GM12878 (cell line): Measurements from ENCODE around the gene MMP14. TPM values are rescaled to one million over a fixed set of nuclear protein-coding genes. Genes with fewer than 3 reads are reported as not detected.

ENCODE experiments used
- BACH1 ChIP-seq: fragments of 450-650 bp; IDR thresholded peaks from 2 replicates; pipeline ENCODE4 v1.6.1; 2017; ENCODE audit warnings: mild to moderate bottlenecking, borderline replicate concordance
- CBFB ChIP-seq: IDR thresholded peaks from 2 replicates; pipeline ENCODE4 v1.6.1; 2016; ENCODE audit warnings: antibody characterized with exemption, low read depth
- GATAD2B ChIP-seq: fragments of 450-650 bp; conservative IDR thresholded peaks from 2 replicates; pipeline ENCODE4 v1.6.1; 2017; ENCODE audit warnings: low read depth, mild to moderate bottlenecking, moderate library complexity
- IKZF2 ChIP-seq, 2 experiments: fragments of 450-650 bp; IDR thresholded peaks; 2 replicates each; pipeline ENCODE4 v1.6.1; 2017; ENCODE audit warnings: mild to moderate bottlenecking in 2 of 2, moderate library complexity in 2 of 2
- JUND ChIP-seq: IDR thresholded peaks from 2 replicates; pipeline ENCODE4 v1.6.1; 2012; ENCODE audit warnings: low read depth, mild to moderate bottlenecking, low read length, improper control_type of control experiment, moderate library complexity
- KLF5 ChIP-seq: fragments of 450-650 bp; IDR thresholded peaks from 2 replicates; pipeline ENCODE4 v1.6.1; 2014; ENCODE audit warnings: mild to moderate bottlenecking; ENCODE audit not compliant: partially characterized antibody
- MTA3 ChIP-seq: IDR thresholded peaks from 2 replicates; pipeline ENCODE4 v1.6.1; 2012; ENCODE audit warnings: low read length, inconsistent platforms, borderline replicate concordance
- NR2C1 ChIP-seq: fragments of 450-650 bp; IDR thresholded peaks from 2 replicates; pipeline ENCODE4 v1.6.1; 2017; ENCODE audit warnings: antibody characterized with exemption, mild to moderate bottlenecking, moderate library complexity
- PML ChIP-seq: IDR thresholded peaks from 2 replicates; pipeline ENCODE4 v1.6.1; 2012; ENCODE audit warnings: low read length, inconsistent platforms
- POLR2A ChIP-seq: IDR thresholded peaks from 2 replicates; pipeline ENCODE4 v1.6.1; 2011; ENCODE audit warnings: low read depth, mild to moderate bottlenecking, low read length
- SMC3 ChIP-seq: IDR thresholded peaks from 2 replicates; pipeline ENCODE4 v1.6.1; 2011; ENCODE audit warnings: low read length, improper control_type of control experiment, borderline replicate concordance
- SP1 ChIP-seq: IDR thresholded peaks from one replicate; pipeline ENCODE4 v1.6.1; 2011; ENCODE audit warnings: low read depth, low read length
- STAT1 ChIP-seq: fragments of 450-650 bp; conservative IDR thresholded peaks from 2 replicates; pipeline ENCODE4 v1.6.1; 2014; ENCODE audit warnings: antibody characterized with exemption, mild to moderate bottlenecking
- TCF3 ChIP-seq: IDR thresholded peaks from 2 replicates; pipeline ENCODE4 v1.6.1; 2012; ENCODE audit warnings: low read depth, mild to moderate bottlenecking, low read length, borderline replicate concordance; ENCODE audit not compliant: insufficient read depth
- ZNF207 ChIP-seq: fragments of 450-650 bp; IDR thresholded peaks from 2 replicates; pipeline ENCODE4 v1.6.1; 2014; ENCODE audit warnings: antibody characterized with exemption, mild to moderate bottlenecking, borderline replicate concordance
- polyA plus RNA-seq, 11 experiments: library from polyadenylated mRNA; depleted of rRNA in 4 of 11; unstranded in 6 of 11; stranded (reverse) in 5 of 11; fragments of >200 nt; fragmentation: Nextera tagmentation in 4 of 11; fragmentation: Illumina TruSeq in 1 of 11; extraction: Ambion mirVana in 4 of 11; extraction: Trizol in 1 of 11; gene quantifications; 1 replicate in 1 of 11; 2 replicates in 10 of 11; pipeline versions ENCODE4 v1.2.1 to v1.2.3, GENCODE V29; 2011 to 2016; ENCODE audit warnings: inconsistent platforms in 2 of 11, missing spikeins in 2 of 11, low read depth in 1 of 11
- total RNA-seq, 4 experiments: library from RNA; depleted of rRNA in 3 of 4; stranded (reverse); fragments of >200 nt in 3 of 4; fragmentation: Illumina TruSeq in 1 of 4; extraction: Trizol in 1 of 4; gene quantifications; 2 replicates each; pipeline versions ENCODE4 v1.2.1 to v1.2.3, GENCODE V29; 2013 to 2021
- TF ChIP-seq, protein P1 (sequence below): fragments of 450-650 bp; IDR thresholded peaks from 2 replicates; pipeline ENCODE4 v1.6.1; 2016; ENCODE audit warnings: mild to moderate bottlenecking
- TF ChIP-seq, protein P2 (sequence below), 3 experiments: IDR thresholded peaks in 2 of 3; conservative IDR thresholded peaks in 1 of 3; 2 replicates each; pipeline ENCODE4 v1.5.1; 2011; ENCODE audit warnings: low read depth in 3 of 3, low read length in 3 of 3, mild to moderate bottlenecking in 3 of 3, control low read depth in 2 of 3, moderate library complexity in 2 of 3, inconsistent platforms in 1 of 3, mixed read lengths in 1 of 3; ENCODE audit not compliant: control insufficient read depth in 2 of 3, insufficient read depth in 1 of 3; ENCODE audit errors: extremely low read depth in 1 of 3
- TF ChIP-seq, protein P3 (sequence below): fragments of 450-650 bp; IDR thresholded peaks from 2 replicates; pipeline ENCODE4 v1.6.1; 2017; ENCODE audit warnings: low read depth, mild to moderate bottlenecking, moderate library complexity
- TF ChIP-seq, protein P4 (sequence below): fragments of 450-650 bp; formaldehyde crosslinking; IDR thresholded peaks from 2 replicates; pipeline ENCODE4 v1.4.0; 2022; ENCODE audit warnings: mild to moderate bottlenecking, moderate library complexity

Gene MMP14
- total and polyA plus RNA-seq, 10 of the 15 experiments (the other 5 are each of a cell fraction or from before 2014, with no cell fraction given) = 0.31 to 1.9 (median 0.70) TPM; not detected in 2

DNA sequence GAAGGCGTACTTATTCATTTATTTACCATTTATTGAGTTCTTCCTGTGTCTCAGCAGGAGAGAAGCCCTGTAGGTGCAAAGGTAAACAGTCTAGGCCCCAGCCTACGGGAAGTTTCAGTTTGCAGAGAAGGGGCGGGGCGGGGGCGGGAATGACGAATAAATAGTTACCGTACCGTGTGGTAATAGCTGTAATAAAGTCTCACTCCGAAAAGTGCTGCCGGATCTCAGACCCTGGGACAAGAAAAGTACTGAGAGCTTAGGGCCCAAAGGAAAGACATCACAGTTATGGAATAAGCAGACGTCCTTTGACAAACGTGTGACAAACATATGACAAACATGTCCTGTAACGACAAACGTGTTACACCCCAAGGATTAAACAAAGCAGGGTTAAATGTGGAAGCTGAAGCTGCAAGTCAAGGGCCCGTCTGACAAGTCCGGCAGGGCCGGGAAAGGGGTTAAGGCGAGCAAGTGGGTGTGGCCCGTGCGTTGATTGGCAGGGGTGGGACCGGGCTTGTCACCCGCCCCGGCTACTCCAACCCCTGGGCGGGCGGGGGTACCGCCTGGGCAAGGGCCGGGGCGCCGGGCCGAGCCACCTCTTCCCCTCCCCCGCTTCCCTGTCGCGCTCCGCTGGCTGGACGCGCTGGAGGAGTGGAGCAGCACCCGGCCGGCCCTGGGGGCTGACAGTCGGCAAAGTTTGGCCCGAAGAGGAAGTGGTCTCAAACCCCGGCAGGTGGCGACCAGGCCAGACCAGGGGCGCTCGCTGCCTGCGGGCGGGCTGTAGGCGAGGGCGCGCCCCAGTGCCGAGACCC, 35.0 kb downstream of the MMP14 start, which contains the start of gene LRP10 (continued):
- TF ChIP-seq, protein P1, sequence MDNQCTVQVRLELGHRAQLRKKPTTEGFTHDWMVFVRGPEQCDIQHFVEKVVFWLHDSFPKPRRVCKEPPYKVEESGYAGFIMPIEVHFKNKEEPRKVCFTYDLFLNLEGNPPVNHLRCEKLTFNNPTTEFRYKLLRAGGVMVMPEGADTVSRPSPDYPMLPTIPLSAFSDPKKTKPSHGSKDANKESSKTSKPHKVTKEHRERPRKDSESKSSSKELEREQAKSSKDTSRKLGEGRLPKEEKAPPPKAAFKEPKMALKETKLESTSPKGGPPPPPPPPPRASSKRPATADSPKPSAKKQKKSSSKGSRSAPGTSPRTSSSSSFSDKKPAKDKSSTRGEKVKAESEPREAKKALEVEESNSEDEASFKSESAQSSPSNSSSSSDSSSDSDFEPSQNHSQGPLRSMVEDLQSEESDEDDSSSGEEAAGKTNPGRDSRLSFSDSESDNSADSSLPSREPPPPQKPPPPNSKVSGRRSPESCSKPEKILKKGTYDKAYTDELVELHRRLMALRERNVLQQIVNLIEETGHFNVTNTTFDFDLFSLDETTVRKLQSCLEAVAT = peak; percentile 65
- TF ChIP-seq STAT1 = no peak
- peak; percentile 16 for TF ChIP-seq KLF5
- TF ChIP-seq, protein P2, sequence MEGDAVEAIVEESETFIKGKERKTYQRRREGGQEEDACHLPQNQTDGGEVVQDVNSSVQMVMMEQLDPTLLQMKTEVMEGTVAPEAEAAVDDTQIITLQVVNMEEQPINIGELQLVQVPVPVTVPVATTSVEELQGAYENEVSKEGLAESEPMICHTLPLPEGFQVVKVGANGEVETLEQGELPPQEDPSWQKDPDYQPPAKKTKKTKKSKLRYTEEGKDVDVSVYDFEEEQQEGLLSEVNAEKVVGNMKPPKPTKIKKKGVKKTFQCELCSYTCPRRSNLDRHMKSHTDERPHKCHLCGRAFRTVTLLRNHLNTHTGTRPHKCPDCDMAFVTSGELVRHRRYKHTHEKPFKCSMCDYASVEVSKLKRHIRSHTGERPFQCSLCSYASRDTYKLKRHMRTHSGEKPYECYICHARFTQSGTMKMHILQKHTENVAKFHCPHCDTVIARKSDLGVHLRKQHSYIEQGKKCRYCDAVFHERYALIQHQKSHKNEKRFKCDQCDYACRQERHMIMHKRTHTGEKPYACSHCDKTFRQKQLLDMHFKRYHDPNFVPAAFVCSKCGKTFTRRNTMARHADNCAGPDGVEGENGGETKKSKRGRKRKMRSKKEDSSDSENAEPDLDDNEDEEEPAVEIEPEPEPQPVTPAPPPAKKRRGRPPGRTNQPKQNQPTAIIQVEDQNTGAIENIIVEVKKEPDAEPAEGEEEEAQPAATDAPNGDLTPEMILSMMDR (IDR thresholded peaks at IDR 0.05 in 2 of 3, conservative IDR thresholded peaks at IDR 0.05 in 1 of 3; ENCODE audit: control insufficient read depth in 2 of 3, extremely low read depth in 1 of 3, insufficient read depth in 1 of 3, low read depth in 3 of 3, low read length in 3 of 3) = 0 out of 6 replicates have a peak, but pooled peaks of 1 of the 3 experiments have one; percentile 7
- TF ChIP-seq CBFB = peak; percentile 20; the same call in 1 of the 2 replicates
- peak; percentile 3; the same call in 1 of the 2 replicates for TF ChIP-seq SMC3
- TF ChIP-seq PML = no peak; the same call in 1 of the 2 replicates
- TF ChIP-seq NR2C1 = peak; percentile 26; the same call in 1 of the 2 replicates
- TF ChIP-seq TCF3 = peak; percentile 69; the same call in 1 of the 2 replicates
- TF ChIP-seq IKZF2 (IDR thresholded peaks at IDR 0.05) = peak; percentile 43 to 46; a peak in 3 of 4 replicates
- TF ChIP-seq SP1 = peak; percentile 32
- TF ChIP-seq MTA3 = 0 out of 2 replicates have a peak, but pooled peaks have one; percentile 7
- peak; percentile 65; the same call in 1 of the 2 replicates for TF ChIP-seq BACH1
- TF ChIP-seq JUND = no peak
- TF ChIP-seq, protein P3, sequence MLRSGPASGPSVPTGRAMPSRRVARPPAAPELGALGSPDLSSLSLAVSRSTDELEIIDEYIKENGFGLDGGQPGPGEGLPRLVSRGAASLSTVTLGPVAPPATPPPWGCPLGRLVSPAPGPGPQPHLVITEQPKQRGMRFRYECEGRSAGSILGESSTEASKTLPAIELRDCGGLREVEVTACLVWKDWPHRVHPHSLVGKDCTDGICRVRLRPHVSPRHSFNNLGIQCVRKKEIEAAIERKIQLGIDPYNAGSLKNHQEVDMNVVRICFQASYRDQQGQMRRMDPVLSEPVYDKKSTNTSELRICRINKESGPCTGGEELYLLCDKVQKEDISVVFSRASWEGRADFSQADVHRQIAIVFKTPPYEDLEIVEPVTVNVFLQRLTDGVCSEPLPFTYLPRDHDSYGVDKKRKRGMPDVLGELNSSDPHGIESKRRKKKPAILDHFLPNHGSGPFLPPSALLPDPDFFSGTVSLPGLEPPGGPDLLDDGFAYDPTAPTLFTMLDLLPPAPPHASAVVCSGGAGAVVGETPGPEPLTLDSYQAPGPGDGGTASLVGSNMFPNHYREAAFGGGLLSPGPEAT = peak; percentile 67; the same call in 1 of the 2 replicates
- peak; percentile 96 for TF ChIP-seq GATAD2B
- peak; percentile 80 for TF ChIP-seq POLR2A
- TF ChIP-seq, protein P4, sequence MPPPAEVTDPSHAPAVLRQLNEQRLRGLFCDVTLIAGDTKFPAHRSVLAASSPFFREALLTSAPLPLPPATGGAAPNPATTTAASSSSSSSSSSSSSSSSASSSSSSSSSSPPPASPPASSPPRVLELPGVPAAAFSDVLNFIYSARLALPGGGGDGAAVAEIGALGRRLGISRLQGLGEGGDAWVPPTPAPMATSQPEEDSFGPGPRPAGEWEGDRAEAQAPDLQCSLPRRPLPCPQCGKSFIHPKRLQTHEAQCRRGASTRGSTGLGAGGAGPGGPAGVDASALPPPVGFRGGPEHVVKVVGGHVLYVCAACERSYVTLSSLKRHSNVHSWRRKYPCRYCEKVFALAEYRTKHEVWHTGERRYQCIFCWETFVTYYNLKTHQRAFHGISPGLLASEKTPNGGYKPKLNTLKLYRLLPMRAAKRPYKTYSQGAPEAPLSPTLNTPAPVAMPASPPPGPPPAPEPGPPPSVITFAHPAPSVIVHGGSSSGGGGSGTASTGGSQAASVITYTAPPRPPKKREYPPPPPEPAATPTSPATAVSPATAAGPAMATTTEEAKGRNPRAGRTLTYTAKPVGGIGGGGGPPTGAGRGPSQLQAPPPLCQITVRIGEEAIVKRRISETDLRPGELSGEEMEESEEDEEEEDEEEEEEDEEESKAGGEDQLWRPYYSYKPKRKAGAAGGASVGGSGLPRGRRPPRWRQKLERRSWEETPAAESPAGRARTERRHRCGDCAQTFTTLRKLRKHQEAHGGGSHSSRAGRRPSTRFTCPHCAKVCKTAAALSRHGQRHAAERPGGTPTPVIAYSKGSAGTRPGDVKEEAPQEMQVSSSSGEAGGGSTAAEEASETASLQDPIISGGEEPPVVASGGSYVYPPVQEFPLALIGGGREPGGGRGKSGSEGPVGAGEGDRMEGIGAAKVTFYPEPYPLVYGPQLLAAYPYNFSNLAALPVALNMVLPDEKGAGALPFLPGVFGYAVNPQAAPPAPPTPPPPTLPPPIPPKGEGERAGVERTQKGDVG = no peak
- peak; percentile 86 for TF ChIP-seq ZNF207
